Measurements from ENCODE around the gene PLXNA4.

Gene PLXNA4

DNA sequence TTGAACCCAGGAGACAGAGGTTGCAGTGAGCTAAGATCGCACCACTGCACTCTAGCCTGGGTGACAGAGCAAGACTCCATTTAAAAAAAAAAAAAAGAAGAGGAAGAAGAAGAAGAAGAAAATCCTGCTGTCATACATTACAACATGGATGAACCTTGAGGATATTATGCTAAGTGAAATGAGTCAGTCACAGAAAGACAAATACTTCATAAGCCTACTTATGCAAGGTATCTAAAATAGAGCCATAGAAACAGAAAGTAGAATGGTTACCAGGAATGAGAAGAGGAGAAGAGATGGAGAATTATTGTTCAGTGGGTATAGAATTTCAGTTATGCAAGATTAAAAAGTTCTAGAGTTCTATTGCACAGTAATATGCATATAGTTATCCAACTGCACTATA is 466.5 kb downstream of the PLXNA4 start:
- no peak for DNase-seq

DNA sequence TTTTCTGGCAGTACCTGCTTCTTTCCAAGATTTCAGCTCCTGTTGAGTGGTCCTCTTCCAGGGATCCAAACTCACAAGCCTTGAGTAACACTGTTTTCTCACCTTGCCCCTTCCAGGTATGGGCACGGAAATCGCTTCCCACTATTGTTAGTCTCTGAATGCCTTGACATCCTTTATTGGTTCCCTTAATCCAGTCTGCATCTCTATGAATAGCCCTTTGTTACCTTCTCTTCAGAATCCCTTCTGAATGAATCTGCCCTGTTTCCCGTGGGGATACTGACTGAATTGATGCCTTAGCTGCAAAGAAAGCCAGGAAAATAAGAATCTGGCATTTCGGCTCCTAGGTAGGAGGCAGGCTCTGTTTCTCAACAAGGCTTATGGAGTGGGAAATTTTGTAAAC is 467.7 kb downstream of the PLXNA4 start:
- DNase-seq, result no peak

DNA sequence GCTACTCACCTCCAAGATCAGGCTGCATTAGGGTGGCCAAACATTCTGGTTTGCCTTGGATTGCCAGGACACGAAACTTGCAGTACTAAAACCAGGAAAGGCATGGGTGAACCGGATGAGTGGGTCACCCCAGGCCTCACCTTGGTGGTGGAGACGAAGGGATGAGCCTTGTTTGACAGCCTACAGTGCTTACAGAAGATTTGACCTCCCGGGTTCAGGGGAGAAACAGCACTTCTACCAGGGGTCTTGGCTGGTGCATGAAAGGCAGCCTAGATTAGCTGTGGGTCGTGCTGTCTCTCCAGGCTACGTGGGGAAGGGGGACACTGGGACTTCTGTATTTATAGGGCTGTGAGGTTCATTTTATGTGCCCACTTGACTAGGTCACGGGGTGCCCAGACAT is 469.8 kb downstream of the PLXNA4 start:
- no peak for DNase-seq

DNA sequence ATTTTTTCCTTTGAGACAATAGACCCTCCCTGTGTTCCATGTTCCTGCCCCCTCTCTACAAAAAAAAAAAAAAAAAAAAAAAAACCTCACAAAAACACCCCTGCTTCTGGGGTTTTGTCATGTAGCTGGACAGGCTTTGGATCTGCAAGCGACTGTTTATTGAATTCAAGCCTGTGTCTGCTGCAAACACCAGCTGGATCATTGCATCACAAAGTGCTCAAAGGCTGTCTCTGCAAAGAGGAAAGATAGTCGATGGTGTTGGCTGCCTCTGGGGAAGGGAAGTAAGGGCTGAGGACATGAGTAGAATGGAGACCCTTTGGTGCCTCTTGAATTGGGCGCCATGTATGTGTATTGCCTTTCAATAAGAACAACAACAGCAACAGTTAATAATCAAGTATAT is 471.2 kb downstream of the PLXNA4 start:
- DNase-seq, result no peak

DNA sequence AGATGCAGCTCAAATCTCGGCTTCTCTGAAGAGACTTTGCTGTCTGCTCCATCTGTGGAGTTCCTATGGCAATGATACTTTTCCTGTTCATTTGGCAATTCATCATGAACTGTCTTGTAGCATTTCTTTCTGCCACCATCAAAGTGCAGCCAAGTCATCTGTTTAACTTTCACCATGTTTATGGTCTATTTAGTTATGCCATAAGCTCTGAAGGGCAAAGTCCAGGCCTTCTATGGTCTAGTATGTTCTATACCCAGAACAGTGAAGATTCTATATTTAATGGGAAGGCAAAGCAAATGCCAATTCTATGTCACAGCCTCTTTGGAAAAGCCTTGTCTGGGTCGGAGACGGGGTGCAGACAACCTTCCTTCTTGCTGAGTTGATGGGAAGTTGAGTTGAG is 472.6 kb downstream of the PLXNA4 start:
- DNase-seq, result no peak

DNA sequence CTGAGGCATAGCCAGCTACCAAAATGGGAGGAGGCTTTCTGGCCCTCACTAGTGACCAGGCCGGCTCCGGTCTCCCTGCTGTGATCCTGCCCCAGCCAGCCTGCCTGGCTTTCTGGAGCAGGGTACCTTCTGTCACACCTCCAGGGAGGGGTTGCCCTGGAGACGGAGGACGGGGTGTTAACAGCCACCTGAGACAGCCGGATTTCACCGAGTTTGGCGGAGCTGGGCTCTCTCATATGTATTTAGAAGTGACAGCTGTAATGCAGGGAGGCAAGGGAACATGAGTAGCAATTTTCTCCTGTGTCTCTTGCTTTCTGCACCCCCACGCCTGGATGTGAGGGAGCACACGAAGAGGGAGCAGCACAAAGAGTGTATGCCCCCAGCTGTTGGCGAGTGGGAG is 473.3 kb downstream of the PLXNA4 start:
- DNase-seq, result no peak

DNA sequence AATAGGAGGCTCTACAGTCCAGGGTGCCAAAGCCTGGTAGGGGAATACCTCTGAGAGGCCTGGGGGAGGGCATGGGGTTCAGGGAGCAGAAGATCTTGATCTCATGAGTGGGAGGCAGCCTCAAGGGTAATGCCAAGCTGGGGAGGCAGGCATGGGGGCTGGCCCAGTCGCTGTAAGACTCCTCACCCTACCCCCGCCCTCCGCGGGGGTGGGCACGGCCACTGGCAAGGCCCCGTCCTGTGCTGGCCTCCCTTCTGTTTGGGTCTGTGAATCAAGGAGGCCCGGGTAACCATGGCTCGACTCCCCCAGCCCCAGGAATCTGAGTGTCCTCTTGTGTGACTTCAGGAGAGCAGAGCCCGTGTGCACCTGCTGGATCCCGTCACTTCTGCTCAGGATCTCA is 473.9 kb downstream of the PLXNA4 start:
- DNase-seq, result no peak

DNA sequence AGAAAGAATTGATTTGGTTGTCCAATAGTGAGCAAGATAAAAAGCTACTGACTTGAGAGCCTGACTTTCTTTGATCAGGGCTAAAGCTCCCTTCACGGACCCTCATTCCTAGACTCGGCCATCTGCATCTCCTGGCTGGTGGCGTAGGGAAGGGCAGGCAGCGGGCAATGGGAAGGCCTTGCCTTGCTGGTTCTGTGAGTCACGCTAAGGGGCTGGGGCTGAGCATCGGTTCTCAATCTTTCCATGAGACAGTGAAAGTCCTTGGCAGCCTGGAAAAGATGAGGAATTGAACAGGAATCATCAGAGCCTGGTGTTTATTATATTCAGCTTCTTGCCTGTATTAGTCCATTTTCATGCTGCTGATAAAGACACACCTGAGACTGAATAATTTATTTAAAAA is 475.3 kb downstream of the PLXNA4 start:
- no peak for DNase-seq

DNA sequence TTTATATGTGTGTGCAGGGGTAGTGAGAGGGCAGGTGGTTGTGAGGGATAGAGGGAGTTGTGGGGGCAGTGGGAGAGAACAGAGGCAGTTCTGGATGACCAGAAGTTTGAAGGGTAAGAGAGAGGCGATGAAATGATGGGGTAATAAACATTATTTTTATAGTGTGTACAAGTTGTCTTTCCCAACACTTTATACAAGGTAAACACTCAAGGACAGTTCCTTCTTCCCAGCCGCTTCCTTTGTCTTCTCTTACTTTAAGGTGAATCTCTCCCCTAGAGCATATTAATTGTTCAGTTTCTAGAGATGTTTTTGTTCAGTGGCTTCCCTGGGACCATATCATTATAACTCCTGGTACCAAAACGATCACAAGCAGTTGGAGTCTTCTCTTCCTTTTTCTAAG is 475.8 kb downstream of the PLXNA4 start:
- no peak for DNase-seq

DNA sequence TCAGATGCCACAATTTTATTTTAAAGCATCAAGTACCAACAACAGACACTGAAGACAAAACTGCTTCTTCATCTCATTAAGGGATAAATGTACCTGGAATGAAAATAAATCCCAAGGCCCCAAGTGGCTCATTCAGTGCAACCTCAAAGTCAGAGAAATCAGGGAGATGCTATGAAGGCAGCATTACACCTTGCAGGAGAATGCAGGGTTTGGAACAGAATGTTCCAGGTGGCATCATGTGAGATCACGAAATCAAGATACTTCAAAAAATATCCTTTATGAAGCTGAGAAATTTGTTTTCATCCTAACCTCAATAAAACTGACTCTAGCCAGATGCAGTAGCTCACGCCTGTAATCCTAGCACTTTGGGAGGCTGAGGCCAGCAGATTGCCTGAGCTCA is 477.1 kb downstream of the PLXNA4 start:
- DNase-seq, result no peak

DNA sequence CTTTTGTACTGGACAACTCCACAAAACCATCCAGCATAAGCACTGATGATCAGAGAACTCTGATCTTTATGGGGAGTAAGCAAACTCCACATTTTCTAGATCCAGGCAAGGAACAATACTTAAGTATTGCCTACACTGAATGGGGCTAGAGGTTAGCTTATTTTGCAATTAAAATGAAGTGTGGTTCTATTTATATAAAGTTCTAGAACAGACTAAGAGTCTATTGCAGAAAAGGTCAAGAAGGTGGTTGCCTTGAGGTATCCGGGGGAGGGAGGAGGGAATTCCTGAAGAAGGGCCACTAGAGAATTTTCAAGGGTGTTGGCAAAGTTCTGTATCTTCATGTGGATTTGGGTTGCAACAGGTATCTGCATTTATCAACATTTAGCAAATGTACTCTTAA is 477.9 kb downstream of the PLXNA4 start:
- DNase-seq, result no peak

DNA sequence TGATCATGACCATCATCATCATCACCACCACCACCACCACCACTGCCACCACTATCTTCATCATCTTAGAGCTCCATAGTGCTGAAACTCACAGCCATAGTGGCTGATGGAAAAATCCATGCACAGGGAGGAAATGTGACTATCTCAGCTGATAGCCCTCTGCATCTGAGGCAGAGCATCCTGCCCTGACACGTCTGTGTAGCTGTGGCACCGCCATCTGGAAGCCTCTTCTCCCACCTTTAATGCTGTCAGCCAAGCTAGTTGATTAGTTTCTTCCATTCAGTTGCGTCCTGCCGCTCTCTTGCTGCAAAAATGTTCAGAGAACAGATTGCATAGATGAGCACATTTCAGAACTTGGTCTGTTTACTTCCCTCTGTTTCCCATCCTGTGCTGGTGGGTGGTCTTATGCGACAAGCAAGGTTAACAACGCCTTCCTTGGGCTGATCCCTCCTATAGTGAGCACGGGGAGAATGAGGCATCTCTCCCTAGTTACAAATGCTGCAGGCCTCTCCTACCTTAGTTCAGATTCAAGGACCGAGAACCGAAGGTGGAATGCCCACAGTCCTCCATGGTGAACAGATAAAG is 478.6 kb downstream of the PLXNA4 start:
- no peak for DNase-seq

DNA sequence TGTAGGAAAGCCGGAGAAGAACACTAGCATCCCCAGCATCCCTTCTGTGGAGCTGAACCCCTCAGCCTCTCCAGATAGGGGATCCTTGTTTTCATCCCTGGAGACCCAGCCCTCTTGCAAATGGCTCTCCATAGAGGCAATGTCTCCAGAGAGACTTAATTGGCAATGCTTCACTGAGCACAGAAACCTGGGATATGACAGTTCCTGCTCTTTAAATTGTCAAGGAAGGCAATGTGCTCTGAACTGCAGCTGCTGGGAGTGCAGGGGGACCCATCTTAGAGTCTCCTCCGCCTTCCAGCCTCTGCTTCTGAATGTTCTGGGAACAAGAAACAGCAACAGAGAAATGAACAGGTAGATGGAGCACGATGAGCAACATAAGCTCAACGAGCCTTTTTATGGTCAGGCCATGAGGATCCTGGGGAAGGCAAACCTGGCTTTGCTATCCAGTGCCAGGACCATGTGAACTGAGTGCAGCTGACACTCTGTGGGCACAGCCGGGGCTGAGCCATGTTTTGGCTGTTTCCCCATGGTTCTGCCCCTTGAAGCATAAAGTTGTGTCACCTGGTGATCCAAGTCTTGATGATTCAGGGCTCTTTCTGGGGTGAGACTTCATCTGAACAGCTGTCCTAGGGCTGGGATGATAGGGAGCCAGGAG is 481.0 kb downstream of the PLXNA4 start:
- no peak for DNase-seq

DNA sequence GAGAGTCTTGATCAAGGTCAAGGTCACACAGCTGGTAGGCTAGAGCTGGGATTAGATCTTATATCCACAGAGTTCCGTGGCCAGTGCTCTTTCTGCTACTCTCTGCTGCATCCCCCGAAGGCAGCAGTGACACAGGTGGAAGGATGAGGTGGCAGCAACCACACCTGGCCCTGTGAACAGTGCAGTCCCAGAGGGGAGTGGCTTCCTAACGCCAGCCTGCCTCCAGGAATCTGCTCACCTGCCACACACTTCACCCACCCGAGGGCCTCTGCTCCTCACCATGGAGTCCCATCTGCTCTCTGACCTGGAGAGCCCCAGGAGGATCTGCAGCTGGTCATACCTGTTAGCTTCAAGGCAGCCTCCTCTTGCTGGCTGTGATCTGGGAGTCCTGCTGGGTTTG is 484.2 kb downstream of the PLXNA4 start:
- DNase-seq, result no peak

DNA sequence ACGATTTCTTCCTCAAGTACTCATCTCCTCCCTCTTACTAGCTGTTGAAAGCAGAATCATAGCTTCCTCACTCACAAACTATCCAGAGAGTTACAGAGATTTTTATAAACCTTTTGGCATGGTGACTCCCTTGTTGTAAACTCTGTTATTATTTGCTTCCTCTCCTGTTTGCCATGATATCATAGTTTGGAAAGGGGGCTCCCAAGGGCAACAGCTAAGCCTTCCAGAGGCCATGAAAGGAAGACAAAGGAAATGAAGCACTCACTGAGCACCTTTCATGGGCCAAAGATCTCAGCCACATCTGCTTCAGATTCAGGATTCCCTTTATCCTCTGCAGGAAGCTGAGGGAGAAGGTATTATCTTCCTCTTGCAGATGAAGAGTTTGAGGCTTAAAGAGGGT is 484.6 kb downstream of the PLXNA4 start:
- no peak for DNase-seq

DNA sequence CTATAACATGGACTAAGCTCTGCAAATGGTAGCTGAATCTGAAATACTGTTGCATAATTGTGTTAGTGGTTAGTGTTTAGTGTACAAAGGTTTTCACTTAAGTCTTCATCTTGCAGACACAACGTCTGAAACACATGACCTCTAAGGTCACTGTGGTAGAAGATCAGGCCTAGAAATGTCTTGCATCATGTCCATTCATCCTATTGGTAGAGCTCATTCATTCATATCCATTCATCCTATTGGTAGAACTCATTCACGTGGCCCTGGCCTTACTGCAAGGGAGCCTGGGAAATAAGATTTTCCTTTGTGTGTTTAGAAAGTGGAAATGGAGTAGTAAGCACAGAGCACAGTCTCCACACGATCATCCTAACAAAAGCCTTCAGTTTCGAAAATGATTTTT is 485.8 kb downstream of the PLXNA4 start:
- DNase-seq, result no peak

DNA sequence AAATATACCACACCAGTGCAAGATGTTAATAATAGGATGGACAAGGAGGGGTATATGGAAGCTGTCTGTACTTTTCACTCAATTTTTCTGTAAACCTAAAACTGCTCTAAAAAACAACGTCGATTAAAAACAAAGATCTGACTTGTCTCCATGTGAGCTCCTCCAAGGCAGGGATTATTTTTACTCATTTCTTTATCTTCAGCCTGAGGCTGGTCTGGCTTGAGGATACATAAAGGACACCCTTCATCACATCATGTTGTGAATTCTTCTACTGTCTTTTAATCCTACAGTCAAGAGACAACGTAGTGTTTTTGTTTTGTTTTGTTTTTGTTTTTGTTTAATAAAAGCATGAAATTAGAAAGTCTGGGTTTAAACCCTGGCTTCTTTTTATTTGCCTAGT is 486.9 kb downstream of the PLXNA4 start:
- no peak for DNase-seq

DNA sequence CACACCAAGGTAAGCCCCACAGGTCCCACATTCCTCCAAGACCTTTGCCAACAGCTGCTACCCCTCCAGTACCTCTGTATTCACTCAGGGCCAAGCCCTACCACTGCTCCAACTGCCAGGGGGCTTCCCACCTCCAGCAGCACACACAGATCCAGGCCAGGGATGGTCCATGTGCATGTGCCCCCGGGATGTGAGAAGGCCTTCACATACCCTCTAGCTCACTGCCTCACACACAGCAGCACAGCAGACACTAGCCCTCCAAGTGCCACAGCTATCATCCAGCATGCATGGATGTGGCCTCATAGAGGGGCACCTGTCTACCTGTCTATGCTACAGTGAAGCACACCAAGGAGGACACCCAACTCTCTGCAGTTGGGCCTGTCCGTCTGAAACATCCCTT is 488.8 kb downstream of the PLXNA4 start:
- DNase-seq, result no peak

DNA sequence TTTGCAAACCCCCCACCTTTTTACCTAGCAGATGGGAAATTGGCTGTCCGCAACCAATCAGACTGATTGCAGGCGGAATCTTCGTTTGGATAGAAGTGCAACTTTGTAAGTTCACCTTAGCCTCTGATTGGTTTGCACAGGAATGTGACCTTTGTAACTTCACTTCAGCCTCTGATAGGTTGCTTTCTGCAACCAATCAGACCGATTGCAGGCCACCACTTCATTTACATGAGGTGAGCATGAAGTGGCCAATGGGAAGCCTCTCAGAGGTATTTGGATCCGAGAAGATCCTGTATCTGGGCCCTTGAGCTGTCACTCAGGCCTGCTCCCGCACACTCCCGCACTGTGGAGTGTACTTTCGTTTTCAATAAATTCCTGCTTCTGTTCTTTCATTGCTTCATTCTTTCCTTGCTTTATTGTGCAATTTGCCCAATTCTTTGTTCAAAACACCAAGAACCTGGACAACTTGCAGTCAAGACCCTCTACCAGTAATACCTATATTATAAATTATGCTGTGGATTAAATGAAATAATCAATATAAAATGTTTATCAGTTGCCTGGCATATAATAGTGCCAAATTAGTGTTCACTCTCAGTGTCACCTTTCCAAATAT is 491.4 kb downstream of the PLXNA4 start:
- DNase-seq, result no peak

DNA sequence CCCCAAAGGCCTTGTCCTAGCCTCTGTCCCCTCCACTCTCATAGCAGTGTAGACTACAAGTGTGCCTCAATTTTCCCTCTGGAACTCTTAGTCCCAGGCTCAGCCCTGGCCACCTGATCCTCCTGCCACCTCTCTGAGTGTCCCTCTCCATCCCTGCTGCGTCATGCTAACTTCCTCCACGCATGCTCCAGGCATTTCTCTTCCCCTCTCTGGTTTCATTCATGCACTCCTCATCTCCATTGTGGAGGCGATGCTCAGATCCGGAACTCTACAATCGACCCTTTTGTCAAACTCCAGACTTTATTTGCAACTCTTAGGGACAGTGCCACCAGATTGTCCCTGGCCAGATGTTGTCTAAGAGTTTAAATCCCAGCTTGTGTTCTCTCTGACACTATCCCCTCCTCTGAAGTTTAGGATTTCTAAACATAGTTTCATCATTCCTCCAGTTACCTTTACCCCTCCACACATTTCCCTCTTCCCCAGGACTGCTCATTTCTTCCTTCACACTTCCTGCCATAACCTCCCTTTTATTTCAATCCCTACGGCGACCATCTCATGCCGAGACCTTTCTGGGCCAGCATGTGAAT is 492.6 kb downstream of the PLXNA4 start:
- no peak for DNase-seq

DNA sequence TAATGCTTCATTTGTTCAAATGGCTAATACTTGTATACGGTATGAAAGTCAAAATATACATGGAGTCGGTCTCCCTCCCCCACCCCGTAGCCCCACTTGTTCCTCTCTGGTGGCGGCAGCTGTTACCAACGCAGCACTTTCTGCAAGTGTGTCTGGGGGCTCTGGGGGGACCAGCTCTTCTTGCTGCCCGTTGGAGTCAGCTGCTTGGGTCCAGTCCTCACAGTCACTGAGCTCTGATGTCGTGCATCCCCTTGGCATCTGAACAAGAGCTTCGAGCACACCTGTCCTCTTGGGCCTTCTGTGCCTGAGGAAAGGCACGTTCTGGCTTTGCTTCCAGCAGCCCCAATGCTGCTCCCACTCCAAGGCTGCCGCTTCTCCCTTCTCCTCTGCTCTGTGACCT is 493.1 kb downstream of the PLXNA4 start:
- no peak for DNase-seq

DNA sequence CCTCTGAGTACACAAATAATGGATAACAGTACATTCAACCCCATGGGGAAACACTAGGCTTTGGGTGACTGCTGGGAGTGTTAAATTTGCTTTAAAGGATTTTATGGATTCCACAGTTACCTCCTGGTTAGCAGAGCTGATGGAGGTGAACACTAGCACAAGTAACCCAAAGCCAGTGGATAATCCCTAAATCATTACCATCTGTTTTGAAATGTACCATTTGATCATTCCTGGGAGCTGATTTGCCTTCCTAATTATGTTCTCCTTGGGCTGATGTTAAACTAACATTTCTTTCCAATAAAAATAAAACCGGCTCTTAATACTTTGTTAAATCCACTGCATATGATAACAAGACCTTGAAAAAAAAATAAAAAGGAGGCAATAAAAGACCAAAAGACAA is 493.9 kb downstream of the PLXNA4 start:
- peak; percentile 54 for DNase-seq

DNA sequence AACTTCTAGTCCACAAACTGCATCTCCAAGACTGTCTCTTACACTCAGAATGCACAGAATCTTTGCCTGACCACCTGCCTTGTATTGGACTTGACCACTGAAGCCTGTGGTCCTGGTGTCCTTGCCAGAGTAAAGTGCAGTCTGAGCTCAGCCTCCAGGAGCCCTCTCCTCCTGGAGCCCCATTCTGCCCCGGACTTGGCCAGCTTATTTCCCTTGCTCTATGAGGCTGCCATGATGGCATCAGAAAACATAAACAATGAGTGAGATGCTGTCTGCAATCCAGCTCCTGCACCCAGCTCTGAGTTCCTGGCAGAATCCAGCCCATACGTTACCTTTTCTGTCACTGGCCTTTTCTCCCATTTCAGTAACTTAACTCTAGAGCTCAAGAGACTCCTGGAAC is 494.6 kb downstream of the PLXNA4 start:
- no peak for DNase-seq

DNA sequence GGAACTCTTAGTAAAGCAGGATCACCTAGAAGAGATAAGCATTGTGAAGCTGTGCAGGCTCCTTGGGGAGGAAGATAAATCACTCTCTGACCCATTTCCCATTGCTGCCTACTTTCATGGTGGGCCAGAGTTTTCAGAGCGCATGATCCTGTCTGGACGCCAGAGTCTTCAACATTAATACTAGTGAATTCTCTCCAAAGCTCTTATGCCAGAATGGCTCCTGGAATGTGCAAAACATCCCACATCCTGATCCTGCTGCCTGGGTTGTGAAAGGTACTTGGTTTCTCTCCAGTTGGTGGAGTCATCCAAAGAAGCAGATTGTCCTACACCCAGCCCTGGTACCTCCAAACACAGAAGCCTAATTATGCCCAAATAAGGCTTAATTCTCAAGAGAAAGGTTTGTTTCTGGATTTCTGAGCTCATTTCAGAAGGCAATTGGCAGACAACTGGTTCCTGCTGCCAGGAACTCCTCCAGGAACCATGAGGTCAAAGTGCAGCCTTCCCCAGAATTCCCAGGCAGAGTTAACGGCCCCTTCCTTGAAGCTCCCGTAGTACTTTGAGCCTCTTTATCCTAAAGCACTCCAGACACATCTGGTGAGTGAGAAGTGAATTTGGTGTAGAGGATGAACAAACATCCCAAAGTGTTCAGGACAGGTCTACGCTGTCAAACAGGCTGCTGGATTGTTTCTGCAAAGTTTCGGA is 495.2 kb downstream of the PLXNA4 start:
- DNase-seq, result peak; percentile 91
